Right ventricle myocardium superior (tissue), 1 donor: Measurements from ENCODE around the gene OTOG. TPM values are rescaled to one million over a fixed set of nuclear protein-coding genes. Genes with fewer than 3 reads are reported as not detected.

Experiments used
- ATAC-seq: fragments of 200-7000 bp; cut with Tn5 transposase; one replicate; pipeline ENCODE4 v1.9.1; 2020; ENCODE audit warnings: mild to moderate bottlenecking; ENCODE audit not compliant: poor library complexity
- DNase-seq: peaks from one replicate; pipeline ENCODE4 v3.0.0-alpha.2; 2020
- intact Hi-C: fragments of 100-400 bp; cut with DNase I; formaldehyde crosslinking; loops from one replicate; pipeline ENCODE4 v1.11.2; 2022
- total RNA-seq: library from RNA; stranded (reverse); fragmentation: NEBNext Ultra II Directional; extraction: Animal tissue kit (Norgen Biotek cat#: 25700); gene quantifications from one replicate; pipeline ENCODE4 v1.2.1, GENCODE V29; 2021
- donor health status: DM: no; HTN: yes; CAD: no; lungs with severe emphysema.

The OTOG gene
- total RNA-seq, 1 donor from 2014 or later, result not detected

- intact Hi-C loops, result loop anchor here (5.0 kb wide), 1 partner anchor 121 kb away; the partner anchor contains the start of gene MYOD1
- no peak for ATAC-seq
- no peak for DNase-seq
These were observed 49.7 kb downstream of the OTOG start for GRCh38 chr11:17596711-17597110.

GRCh38 chr11:17597770-17598169 lies 50.7 kb downstream of the OTOG start:
- ATAC-seq, result no peak
- intact Hi-C loops, result loop anchor here (2.0 to 5.0 kb wide), 2 partner anchors 120 to 383 kb away; partner anchors contain the start of gene MYOD1
- DNase-seq, result no peak

GRCh38 chr11:17598700-17599459 lies 51.8 kb downstream of the OTOG start:
- DNase-seq (peak; percentile 70), ATAC-seq (peak; percentile 91)
- intact Hi-C loops, result loop anchor here (2.0 to 5.0 kb wide), 2 partner anchors 118 to 382 kb away; partner anchors contain the start of gene MYOD1

- no peak for ATAC-seq
- intact Hi-C loops, result loop anchor here (2.0 to 5.0 kb wide), 2 partner anchors 118 to 381 kb away; partner anchors contain the start of gene MYOD1
- no peak for DNase-seq
These were observed 52.4 kb downstream of the OTOG start for GRCh38 chr11:17599460-17599925.

GRCh38 chr11:17600316-17601255 lies 53.5 kb downstream of the OTOG start:
- DNase-seq (no peak), ATAC-seq (no peak)
- intact Hi-C loops, result no loop called here

GRCh38 chr11:17601256-17601671 lies 54.2 kb downstream of the OTOG start:
- no peak for DNase-seq

GRCh38 chr11:17601676-17602075 lies 54.6 kb downstream of the OTOG start:
- DNase-seq, result no peak
- ATAC-seq, result no peak
- intact Hi-C loops, result no loop called here

More at GRCh38 chr11:17601256-17601671, 54.2 kb downstream of the OTOG start:
- ATAC-seq, result no peak
- intact Hi-C loops, result no loop called here

GRCh38 chr11:17602105-17603001 lies 55.3 kb downstream of the OTOG start:
- ATAC-seq (no peak), DNase-seq (no peak)
- intact Hi-C loops, result no loop called here

- no peak for DNase-seq
- intact Hi-C loops, result no loop called here
- ATAC-seq, result no peak
These were observed 56.2 kb downstream of the OTOG start for GRCh38 chr11:17603056-17603825.

- DNase-seq (no peak), ATAC-seq (no peak)
- intact Hi-C loops, result no loop called here
These were observed 57.3 kb downstream of the OTOG start for GRCh38 chr11:17604201-17604914.

- ATAC-seq (no peak), DNase-seq (no peak)
- intact Hi-C loops, result no loop called here
These were observed 57.8 kb downstream of the OTOG start for GRCh38 chr11:17604915-17605233.

- DNase-seq (no peak), ATAC-seq (no peak)
- intact Hi-C loops, result no loop called here
These were observed 58.6 kb downstream of the OTOG start for GRCh38 chr11:17605651-17606122.

- DNase-seq (no peak), ATAC-seq (peak; percentile 71)
- intact Hi-C loops, result no loop called here
These were observed 59.4 kb downstream of the OTOG start for GRCh38 chr11:17606233-17607082.

- intact Hi-C loops, result no loop called here
- ATAC-seq (no peak), DNase-seq (no peak)
These were observed 60.0 kb downstream of the OTOG start for GRCh38 chr11:17607083-17607429.

- intact Hi-C loops, result no loop called here
- ATAC-seq (no peak), DNase-seq (no peak)
These were observed 60.8 kb downstream of the OTOG start for GRCh38 chr11:17607591-17608570.
